Karpas-422 (cell line): ENCODE measurements around the gene DTNB. TPM values are rescaled to one million over a fixed set of nuclear protein-coding genes. Genes with fewer than 3 reads are reported as not detected.
"Not testable (repeated sequence)": the region's sequence is repeated elsewhere in the genome, so short reads cannot be mapped to it uniquely, and the experiment has no call there.

Source experiments
- DNase-seq: peaks from one replicate; pipeline ENCODE4 v3.0.0-alpha.2; 2015
- H2AFZ ChIP-seq: fragments of 200-600 bp; sonication (generic); 2 replicates; pipeline ENCODE4 v1.6.1; 2014; ENCODE audit warnings: antibody characterized with exemption, low read length, mixed read lengths
- H3K27ac ChIP-seq: fragments of 200-600 bp; sonication (generic); 2 replicates; pipeline ENCODE4 v1.5.1; 2014; ENCODE audit warnings: mild to moderate bottlenecking, low read length, moderate library complexity
- H3K27me3 ChIP-seq: fragments of 200-600 bp; sonication (generic); 2 replicates; pipeline ENCODE4 v1.6.1; 2014; ENCODE audit warnings: low read length, mixed read lengths
- H3K36me3 ChIP-seq: fragments of 200-600 bp; sonication (generic); 2 replicates; pipeline ENCODE4 v1.6.1; 2014; ENCODE audit warnings: low read length, mixed read lengths; ENCODE audit not compliant: insufficient read depth
- H3K4me1 ChIP-seq: fragments of 200-600 bp; sonication (generic); 2 replicates; pipeline ENCODE4 v1.6.1; 2014; ENCODE audit warnings: mild to moderate bottlenecking, low read length, mixed read lengths
- H3K4me2 ChIP-seq: fragments of 200-600 bp; sonication (generic); 2 replicates; pipeline ENCODE4 v1.6.1; 2014; ENCODE audit warnings: low read length, low read depth, mild to moderate bottlenecking; ENCODE audit not compliant: poor library complexity, severe bottlenecking
- H3K4me3 ChIP-seq: fragments of 200-600 bp; sonication (generic); 2 replicates; pipeline ENCODE4 v1.5.1; 2014; ENCODE audit warnings: mild to moderate bottlenecking, antibody characterized with exemption, low read length, mixed read lengths
- H3K79me2 ChIP-seq: fragments of 200-600 bp; sonication (generic); 2 replicates; pipeline ENCODE4 v1.6.1; 2014; ENCODE audit warnings: mild to moderate bottlenecking, low read length, mixed read lengths
- H3K9ac ChIP-seq: fragments of 200-600 bp; sonication (generic); 2 replicates; pipeline ENCODE4 v1.6.0; 2014; ENCODE audit warnings: low read length
- H3K9me2 ChIP-seq: fragments of 200-600 bp; sonication (generic), shearing (Covaris generic); replicated peaks from 2 replicates; pipeline ENCODE4 v1.6.0; 2014; ENCODE audit warnings: mild to moderate bottlenecking, low read length, moderate library complexity; ENCODE audit not compliant: insufficient read depth
- H3K9me3 ChIP-seq: fragments of 300-700, 200-600 bp; sonication (generic); 2 replicates; pipeline ENCODE4 v1.6.1; 2014; ENCODE audit warnings: low read length, mixed read lengths
- H4K20me1 ChIP-seq: fragments of 200-600 bp; sonication (generic); 2 replicates; pipeline ENCODE4 v1.6.1; 2014; ENCODE audit warnings: mild to moderate bottlenecking, antibody characterized with exemption, low read length, low read depth; ENCODE audit not compliant: insufficient read depth
- total RNA-seq: library from RNA; depleted of rRNA; stranded (reverse); fragments of >200 nt; shearing (Covaris generic); gene quantifications from 2 replicates; pipeline ENCODE4 v1.2.3, GENCODE V29; 2014; ENCODE audit warnings: low replicate concordance

Gene DTNB
- total RNA-seq, 1 experiment from 2014 or later: 9.1 TPM

DNA sequence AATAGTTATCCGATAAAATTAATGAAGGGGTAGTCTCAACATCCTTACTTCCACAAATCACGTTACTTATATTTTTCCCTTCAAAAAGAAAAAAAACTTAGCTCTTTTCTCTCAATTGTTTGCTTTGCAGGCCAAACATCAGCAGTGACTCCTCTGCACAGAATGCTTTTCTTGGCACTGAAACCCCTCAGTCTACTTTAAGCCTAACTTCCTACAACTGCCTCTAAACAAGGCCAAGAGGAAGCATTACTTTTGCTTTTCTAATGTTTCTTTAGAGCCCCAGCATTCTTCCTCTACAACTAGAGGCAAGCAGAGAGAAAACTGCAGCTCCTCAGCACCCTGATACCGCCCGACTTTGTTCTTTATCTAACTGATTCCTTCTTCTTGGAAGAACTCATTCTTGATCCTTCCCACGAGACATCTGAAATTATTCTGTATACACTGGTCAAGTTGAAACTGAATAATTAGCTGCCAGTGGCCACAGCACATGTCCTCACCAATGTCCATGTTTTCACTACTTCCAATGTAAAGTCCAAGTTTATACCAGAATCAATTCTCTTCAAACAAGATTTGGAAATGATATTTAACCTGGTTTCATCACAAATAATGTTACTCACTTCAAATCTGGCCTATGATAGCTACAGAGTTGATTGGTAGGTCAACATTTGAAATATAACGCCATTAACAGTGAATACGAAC, 55.3 kb downstream of the DTNB start:
- no peak for DNase-seq
- Histone ChIP-seq H3K9ac (no peak overlapping the region), H3K4me2 (no peak overlapping the region), H3K9me3 (no peaks in the 10 kb centered on the region), H3K79me2 (no peaks in the 10 kb centered on the region), H3K27ac (no peak overlapping the region), H4K20me1 (peaks cover 17% of the 10 kb centered on the region; the same call in 1 of the 2 replicates), H3K36me3 (no peaks in the 10 kb centered on the region), H3K9me2 (no peaks in the 10 kb centered on the region), H3K4me1 (no peaks in the 10 kb centered on the region), H3K27me3 (no peaks in the 10 kb centered on the region), H3K4me3 (no peak overlapping the region), H2AFZ (no peak overlapping the region)

DNA sequence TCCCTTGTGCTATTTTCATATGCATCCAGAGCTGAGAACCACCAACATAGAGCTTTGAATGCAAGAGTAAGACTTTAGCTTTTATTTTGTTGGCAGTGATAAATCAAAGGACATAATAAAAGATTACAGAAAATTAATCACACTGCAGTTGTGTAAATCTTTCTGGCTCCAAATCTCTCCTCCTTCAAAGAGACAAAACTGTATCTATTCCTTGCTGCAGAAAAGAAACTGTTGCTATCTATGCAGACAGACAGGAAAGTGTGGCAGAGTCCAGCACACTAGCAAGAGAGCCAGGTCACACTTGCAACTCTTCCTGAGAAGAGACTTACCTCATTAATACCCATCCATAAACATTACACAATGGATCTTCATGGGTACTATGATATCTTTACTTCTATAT, 57.5 kb downstream of the DTNB start:
- Histone ChIP-seq H3K4me3 (no peak overlapping the region), H3K4me2 (no peak overlapping the region), H3K4me1 (no peaks in the 10 kb centered on the region), H3K27me3 (no peaks in the 10 kb centered on the region), H4K20me1 (peaks cover 17% of the 10 kb centered on the region; the same call in 1 of the 2 replicates), H3K36me3 (no peaks in the 10 kb centered on the region), H3K9ac (no peak overlapping the region), H2AFZ (no peak overlapping the region), H3K27ac (no peak overlapping the region), H3K79me2 (no peaks in the 10 kb centered on the region), H3K9me2 (no peaks in the 10 kb centered on the region), H3K9me3 (no peaks in the 10 kb centered on the region)
- DNase-seq: no peak

DNA sequence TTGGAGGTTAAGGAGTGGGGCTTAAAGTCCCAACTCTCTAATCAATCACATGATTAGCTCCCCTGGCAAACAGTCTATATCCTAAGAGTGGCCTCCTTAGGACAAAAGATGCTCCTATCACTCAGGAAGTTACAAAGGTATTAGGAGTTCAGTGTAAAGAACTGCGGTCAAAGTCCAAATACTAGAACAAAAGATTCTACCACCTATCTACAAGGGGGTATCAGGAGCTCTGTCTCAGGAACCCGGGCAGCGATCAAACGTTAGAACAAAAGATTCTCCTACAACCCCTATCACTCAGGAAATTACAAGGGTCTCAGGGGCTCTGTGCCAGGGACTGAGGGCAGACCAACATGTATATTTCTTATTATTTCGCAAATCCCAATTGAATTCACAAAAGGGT, 58.0 kb downstream of the DTNB start:
- Histone ChIP-seq H3K4me2 (no peak overlapping the region), H2AFZ (no peak overlapping the region), H4K20me1 (peaks cover 17% of the 10 kb centered on the region; the same call in 1 of the 2 replicates)

DNA sequence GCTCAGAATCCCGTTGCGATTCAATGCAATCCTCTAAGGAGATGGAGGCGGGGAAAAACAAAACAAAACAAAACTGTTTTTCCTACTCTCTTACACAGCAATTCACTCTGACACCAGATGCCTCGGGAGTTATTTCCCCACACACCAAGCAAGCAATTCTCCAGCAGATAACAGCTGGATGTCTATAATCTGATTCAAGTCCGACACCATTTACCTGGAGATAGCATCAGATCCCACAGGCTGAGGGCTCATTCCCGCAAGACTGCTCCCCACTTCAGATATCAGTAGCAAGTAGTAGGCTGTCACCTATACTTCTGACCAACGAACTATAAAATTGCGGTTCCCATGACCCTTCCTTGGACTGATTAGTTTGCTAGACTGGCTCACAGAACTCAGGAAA, 58.7 kb downstream of the DTNB start:
- no peak overlapping the region for H2AFZ ChIP-seq
- no peaks in the 10 kb centered on the region for H3K27me3 ChIP-seq
- H3K9me2 ChIP-seq: no peaks in the 10 kb centered on the region
- no peaks in the 10 kb centered on the region for H3K36me3 ChIP-seq
- no peak overlapping the region for H3K27ac ChIP-seq
- no peaks in the 10 kb centered on the region for H3K79me2 ChIP-seq
- no peak for DNase-seq
- no peak overlapping the region for H3K4me3 ChIP-seq
- no peak overlapping the region for H3K4me2 ChIP-seq
- H3K9me3 ChIP-seq: no peaks in the 10 kb centered on the region
- no peak overlapping the region for H3K9ac ChIP-seq
- no peaks in the 10 kb centered on the region for H3K4me1 ChIP-seq
- H4K20me1 ChIP-seq: peaks cover 17% of the 10 kb centered on the region; the same call in 1 of the 2 replicates

More for the DNA sequence above, 58.0 kb downstream of the DTNB start:
- Histone ChIP-seq H3K27me3 (no peaks in the 10 kb centered on the region), H3K79me2 (no peaks in the 10 kb centered on the region), H3K9me3 (no peaks in the 10 kb centered on the region), H3K4me3 (no peak overlapping the region), H3K27ac (no peak overlapping the region), H3K4me1 (no peaks in the 10 kb centered on the region), H3K9me2 (no peaks in the 10 kb centered on the region), H3K36me3 (no peaks in the 10 kb centered on the region), H3K9ac (no peak overlapping the region)
- no peak for DNase-seq

DNA sequence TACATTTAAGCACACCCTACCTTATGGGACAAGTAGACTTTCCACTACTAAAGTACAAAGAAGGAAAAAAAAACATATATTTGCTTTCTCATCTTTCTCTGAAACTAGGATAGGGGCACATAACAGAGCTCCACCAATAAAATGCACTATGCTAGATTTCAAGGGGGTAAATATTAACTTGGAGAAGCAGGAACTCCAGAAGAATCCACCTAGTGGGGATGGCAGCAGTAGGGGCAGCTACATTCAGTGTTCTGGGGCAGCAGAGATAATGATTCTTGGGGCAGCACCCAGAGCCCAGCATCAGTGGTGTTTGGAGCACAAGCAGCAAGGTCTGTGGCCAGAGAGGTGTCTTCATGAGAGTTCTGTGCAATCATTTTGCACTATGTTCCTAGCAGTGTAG, 64.7 kb downstream of the DTNB start:
- Histone ChIP-seq H3K4me1 (no peaks in the 10 kb centered on the region), H3K9me3 (no peaks in the 10 kb centered on the region), H3K9me2 (no peaks in the 10 kb centered on the region), H3K36me3 (no peaks in the 10 kb centered on the region), H3K9ac (no peak overlapping the region), H3K4me2 (no peak overlapping the region), H2AFZ (no peak overlapping the region), H3K79me2 (no peaks in the 10 kb centered on the region), H3K27ac (no peak overlapping the region), H3K4me3 (no peak overlapping the region), H3K27me3 (no peaks in the 10 kb centered on the region), H4K20me1 (peaks cover 5% of the 10 kb centered on the region; the same call in 1 of the 2 replicates)
- no peak for DNase-seq

DNA sequence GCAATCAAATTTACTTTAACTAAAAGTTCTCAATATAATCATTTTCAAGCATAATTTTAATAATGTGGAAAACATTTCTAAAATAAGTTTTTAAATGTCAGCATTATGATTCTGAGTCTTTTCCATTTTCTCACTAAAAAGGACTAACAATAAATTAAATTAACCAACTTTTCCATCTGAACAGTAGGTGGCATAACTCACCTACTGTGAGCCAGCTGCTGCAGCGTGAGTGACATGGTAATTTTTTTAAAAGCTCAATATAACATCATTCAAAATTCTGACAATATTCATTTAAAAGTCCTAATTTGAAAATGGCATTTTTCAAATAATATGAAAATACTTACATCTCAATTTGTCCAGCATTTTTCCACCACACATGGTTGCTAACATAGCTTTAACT, 66.5 kb downstream of the DTNB start:
- Histone ChIP-seq H3K27me3 (no peaks in the 10 kb centered on the region), H4K20me1 (peaks cover 5% of the 10 kb centered on the region; the same call in 1 of the 2 replicates), H3K4me2 (no peak overlapping the region), H3K4me1 (no peaks in the 10 kb centered on the region), H3K9ac (no peak overlapping the region), H3K79me2 (no peaks in the 10 kb centered on the region), H3K36me3 (no peaks in the 10 kb centered on the region), H3K4me3 (no peak overlapping the region), H3K9me3 (no peaks in the 10 kb centered on the region), H3K9me2 (no peaks in the 10 kb centered on the region), H2AFZ (no peak overlapping the region), H3K27ac (no peak overlapping the region)
- DNase-seq: peak; percentile 70

DNA sequence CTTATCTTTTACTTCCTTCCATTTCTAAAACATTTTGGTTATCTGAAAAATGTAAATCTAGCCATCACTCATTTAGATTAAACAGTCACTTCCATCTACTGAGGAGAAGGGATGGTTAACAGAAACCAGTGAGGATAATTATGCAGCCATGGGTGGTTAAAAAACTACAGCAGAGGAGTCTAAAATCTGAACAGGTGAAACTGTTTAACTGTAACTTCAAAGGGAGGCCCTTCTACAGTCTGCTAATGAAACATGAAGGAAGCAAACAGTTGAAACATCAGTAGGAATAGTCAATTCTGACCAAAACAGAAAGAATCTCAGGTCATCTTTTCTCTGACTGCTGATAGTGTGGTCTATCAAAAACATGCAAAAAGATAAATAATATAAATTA, 71.0 kb downstream of the DTNB start:
- no peaks in the 10 kb centered on the region for H4K20me1 ChIP-seq
- H2AFZ ChIP-seq: no peak overlapping the region
- no peak overlapping the region for H3K27ac ChIP-seq
- no peak overlapping the region for H3K4me2 ChIP-seq
- no peak overlapping the region for H3K4me3 ChIP-seq
- DNase-seq: no peak
- H3K9me2 ChIP-seq: no peaks in the 10 kb centered on the region
- no peaks in the 10 kb centered on the region for H3K4me1 ChIP-seq
- no peaks in the 10 kb centered on the region for H3K36me3 ChIP-seq
- H3K27me3 ChIP-seq: no peaks in the 10 kb centered on the region
- no peaks in the 10 kb centered on the region for H3K79me2 ChIP-seq
- H3K9ac ChIP-seq: no peak overlapping the region
- H3K9me3 ChIP-seq: no peaks in the 10 kb centered on the region

DNA sequence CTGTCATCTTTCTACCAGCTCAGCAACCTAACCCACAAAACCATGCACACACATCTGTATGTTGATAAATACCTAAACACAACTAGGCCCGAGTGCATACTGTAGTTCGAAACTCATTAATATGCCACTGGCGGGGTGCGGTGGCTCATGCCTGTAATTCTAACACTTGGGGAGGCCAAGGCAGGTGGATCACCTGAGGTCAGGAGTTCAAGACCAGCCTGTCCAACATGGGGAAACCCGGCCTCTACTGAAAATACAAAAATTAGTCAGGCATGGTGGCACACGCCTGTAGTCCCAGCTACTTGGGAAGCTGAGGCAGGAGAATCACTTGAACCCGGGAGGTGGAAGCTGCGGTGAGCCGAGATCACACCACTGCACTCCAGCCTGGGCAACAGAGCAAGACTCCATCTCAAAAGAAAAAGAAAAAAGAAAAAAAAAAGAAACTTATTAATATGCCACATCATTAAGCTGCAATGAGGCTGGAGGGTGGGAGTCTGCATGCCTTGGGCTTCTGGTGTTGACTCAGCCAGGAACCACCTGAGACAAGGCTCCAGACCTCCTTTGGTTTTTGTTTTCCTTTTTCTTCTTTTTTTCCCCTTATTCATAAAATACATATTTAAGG, 71.6 kb downstream of the DTNB start:
- DNase-seq, H3K79me2 ChIP-seq, H3K9me2 ChIP-seq, H3K9ac ChIP-seq, H3K27me3 ChIP-seq, H3K9me3 ChIP-seq, H3K4me3 ChIP-seq, H3K36me3 ChIP-seq, H3K27ac ChIP-seq, H4K20me1 ChIP-seq, H3K4me1 ChIP-seq, H3K4me2 ChIP-seq, H2AFZ ChIP-seq: not testable (repeated sequence)
